Head of caudate nucleus (tissue), 42 donors: ENCODE data around the gene IFFO2.
A peak's percentile ranks its signal among the peaks of the same experiment; 100 is the strongest.
"Not testable (repeated sequence)": the region's sequence is repeated elsewhere in the genome, so short reads cannot be mapped to it uniquely, and the experiment has no call there.

Experiments
- DNase-seq, 42 donors: peaks; one replicate each; pipeline versions ENCODE4 v3.0.0 to v3.0.0-alpha.2; 2020 to 2021; ENCODE audit warnings: mixed read lengths in 7 of 42
- intact Hi-C: fragments of 100-400 bp; cut with DNase I; formaldehyde crosslinking; loops from one replicate; pipeline ENCODE4 v1.15.0; 2022

IFFO2 gene

GRCh38 chr1:18872071-18872611 lies 84.3 kb downstream of the IFFO2 start:
- intact Hi-C loops: no loop called here
- no peak for DNase-seq

GRCh38 chr1:18871401-18872070 lies 84.9 kb downstream of the IFFO2 start:
- intact Hi-C loops: no loop called here
- no peak for DNase-seq

GRCh38 chr1:18870957-18871356 lies 85.5 kb downstream of the IFFO2 start:
- no peak for DNase-seq
- intact Hi-C loops: no loop called here

- intact Hi-C loops, DNase-seq: not testable (repeated sequence)
Measured at GRCh38 chr1:18870595-18870865, 85.9 kb downstream of the IFFO2 start.

- intact Hi-C loops: no loop called here
- no peak for DNase-seq
Measured at GRCh38 chr1:18869847-18870594, 86.5 kb downstream of the IFFO2 start.

GRCh38 chr1:18868801-18869424 lies 87.6 kb downstream of the IFFO2 start:
- intact Hi-C loops: no loop called here
- peak in 19 of 42 donors; percentile 22 to 70 (median 39) for DNase-seq

- intact Hi-C loops: no loop called here
- no peak for DNase-seq
Measured at GRCh38 chr1:18868354-18868753, 88.1 kb downstream of the IFFO2 start.

- no peak for DNase-seq
- intact Hi-C loops: no loop called here
Measured at GRCh38 chr1:18866846-18867245, 89.6 kb downstream of the IFFO2 start.

- intact Hi-C loops: no loop called here
- no peak for DNase-seq
Measured at GRCh38 chr1:18866314-18866713, 90.2 kb downstream of the IFFO2 start.

GRCh38 chr1:18865176-18865575 lies 91.3 kb downstream of the IFFO2 start:
- intact Hi-C loops: no loop called here
- DNase-seq: no peak

- DNase-seq: no peak
- intact Hi-C loops: no loop called here
Measured at GRCh38 chr1:18861590-18861989, 94.9 kb downstream of the IFFO2 start.

- no peak for DNase-seq
- intact Hi-C loops: no loop called here
Measured at GRCh38 chr1:18861082-18861481, 95.4 kb downstream of the IFFO2 start.

- DNase-seq: no peak
Measured at GRCh38 chr1:18859560-18859959, 96.9 kb downstream of the IFFO2 start, which contains the start of gene TAS1R2. TSS of gene TAS1R2 (minus strand) at chr1:18859660. CDS start at chr1:18859660, 0 bp downstream.

GRCh38 chr1:18858070-18858688 lies 98.3 kb downstream of the IFFO2 start:
- intact Hi-C loops: no loop called here
- no peak for DNase-seq

More at GRCh38 chr1:18859560-18859959, 96.9 kb downstream of the IFFO2 start, which contains the start of gene TAS1R2:
- intact Hi-C loops: no loop called here

GRCh38 chr1:18856435-18856834 lies 100.0 kb downstream of the IFFO2 start:
- intact Hi-C loops: no loop called here
- DNase-seq: no peak

GRCh38 chr1:18855573-18855972 lies 100.9 kb downstream of the IFFO2 start:
- DNase-seq: no peak
- intact Hi-C loops: no loop called here

- DNase-seq: no peak
- intact Hi-C loops: no loop called here
Measured at GRCh38 chr1:18854331-18855025, 102.0 kb downstream of the IFFO2 start.
